Spleen (tissue), 11 donors: ENCODE data around the gene GALNT13. TPM values are rescaled to one million over a fixed set of nuclear protein-coding genes. Genes with fewer than 3 reads are reported as not detected.

ENCODE experiments used
- DNase-seq: peaks from one replicate; pipeline ENCODE4 v3.0.0-alpha.2; 2020
- H3K27ac ChIP-seq, 8 donors: fragments of 200-600 bp; sonication (generic) in 7 of 8; 1 replicate in 4 of 8; 2 replicates in 4 of 8; pipeline versions ENCODE4 v1.5.0 to v1.8.0; 2016 to 2021; ENCODE audit warnings: inconsistent platforms in 4 of 8, mild to moderate bottlenecking in 4 of 8, moderate library complexity in 1 of 8
- H3K27me3 ChIP-seq, 7 donors: fragments of 200-600 bp; sonication (generic) in 6 of 7; replicated peaks in 1 of 7; 1 replicate in 4 of 7; 2 replicates in 3 of 7; pipeline versions ENCODE4 v1.5.0 to v1.8.0; 2016 to 2021; ENCODE audit warnings: inconsistent platforms in 3 of 7, mild to moderate bottlenecking in 1 of 7
- H3K36me3 ChIP-seq, 6 donors: fragments of 200-600 bp; sonication (generic) in 5 of 6; 1 replicate in 4 of 6; 2 replicates in 2 of 6; pipeline versions ENCODE4 v1.5.0 to v1.8.0; 2016 to 2021; ENCODE audit warnings: inconsistent platforms in 2 of 6
- H3K4me1 ChIP-seq, 6 donors: fragments of 200-600 bp; sonication (generic) in 5 of 6; 1 replicate in 3 of 6; 2 replicates in 3 of 6; pipeline versions ENCODE4 v1.5.0 to v1.8.0; 2016 to 2021; ENCODE audit warnings: inconsistent platforms in 3 of 6
- H3K4me3 ChIP-seq, 8 donors: fragments of 200-600 bp; sonication (generic) in 7 of 8; 1 replicate in 4 of 8; 2 replicates in 4 of 8; pipeline versions ENCODE4 v1.5.0 to v1.8.0; 2016 to 2021; ENCODE audit warnings: inconsistent platforms in 4 of 8, mild to moderate bottlenecking in 4 of 8, moderate library complexity in 2 of 8
- H3K9me3 ChIP-seq, 8 donors: fragments of 200-600 bp; sonication (generic) in 7 of 8; 1 replicate in 4 of 8; 2 replicates in 4 of 8; pipeline versions ENCODE4 v1.5.0 to v1.8.0; 2016 to 2021; ENCODE audit warnings: inconsistent platforms in 4 of 8
- CTCF ChIP-seq, 11 experiments: fragments of 200-600 bp in 7 of 11; fragments of 450-650 bp in 4 of 11; sonication (generic) in 4 of 11; IDR thresholded peaks in 8 of 11; conservative IDR thresholded peaks in 3 of 11; 1 replicate in 7 of 11; 2 replicates in 4 of 11; pipeline versions ENCODE4 v1.4.0 to v1.8.0; 2016 to 2021; ENCODE audit warnings: antibody characterized with exemption in 11 of 11, inconsistent platforms in 4 of 11, mild to moderate bottlenecking in 1 of 11
- POLR2A ChIP-seq, 3 donors: fragments of 450-650 bp; IDR thresholded peaks; one replicate each; pipeline ENCODE4 v1.5.1; 2017; ENCODE audit warnings: antibody characterized with exemption in 3 of 3, mild to moderate bottlenecking in 1 of 3
- POLR2AphosphoS5 ChIP-seq, 3 donors: sonication (generic); formaldehyde crosslinking; IDR thresholded peaks; one replicate each; pipeline ENCODE4 v1.5.1; 2017; ENCODE audit warnings: antibody characterized with exemption in 3 of 3
- WGBS, 5 donors: extraction: QIAGEN DNeasy Blood & Tissue Kit in 3 of 5; methylation state at CpG; one replicate each; pipeline versions ENCODE4 v1.1.5 to v1.1.7; 2013 to 2018; 5-methylcytosine and 5-hydroxymethylcytosine counted together
- intact Hi-C: fragments of 100-400 bp; cut with DNase I; formaldehyde crosslinking; loops from one replicate; pipeline ENCODE4 v1.15.0; 2023; ENCODE audit warnings: low total_unique reads
- polyA plus RNA-seq, 3 donors: library from polyadenylated mRNA; stranded (reverse); fragments of 200-250 nt; gene quantifications; one replicate each; pipeline ENCODE4 v1.2.1, GENCODE V29; 2013
- total RNA-seq, 7 donors: library from RNA; depleted of rRNA in 3 of 7; stranded (reverse); fragments of >200 nt in 3 of 7; fragmentation: NEBNext Ultra II Directional in 4 of 7; extraction: Animal tissue kit (Norgen Biotek cat#: 25700) in 4 of 7; gene quantifications; one replicate each; pipeline versions ENCODE4 v1.1.0 to v1.2.1, GENCODE V29; 2016 to 2021
- donor health status: healthy with polysubstance abuse.
- donor health status: DM: no; HTN: no; CAD: no; lungs with moderate emphysema.
- donor health status: DM: no; HTN: no; CAD: no.
- donor health status: Bipolar disorder and iron deficiency.
- donor health status: healthy.
- donor health status: DM: no; HTN: no; CAD: no.
- donor health status: DM: yes; HTN: yes; CAD: no.

Gene GALNT13
- total and polyA plus RNA-seq, 10 donors, result 0.02 to 0.61 (median 0.11) TPM; not detected in 6

- intact Hi-C loops, result no loop called here
- no peaks in the 10 kb centered on the region for H3K27me3 ChIP-seq
- H3K36me3 ChIP-seq, result no peaks in the 10 kb centered on the region
- no peak overlapping the region for H3K27ac ChIP-seq
- TF ChIP-seq POLR2AphosphoS5 (IDR thresholded peaks at IDR 0.05), result no peak
- no peak for TF ChIP-seq POLR2A (IDR thresholded peaks at IDR 0.05)
- no peak for TF ChIP-seq CTCF (IDR thresholded peaks at IDR 0.05 in 8 of 11, conservative IDR thresholded peaks at IDR 0.05 in 3 of 11)
- no peak for DNase-seq
- H3K4me3 ChIP-seq, result no peak overlapping the region
- H3K9me3 ChIP-seq, result no peaks in the 10 kb centered on the region
- no peaks in the 10 kb centered on the region for H3K4me1 ChIP-seq
- 64 to 88% (median 73%) methylated on average over 3 of the region's 3 CpGs for WGBS, 5 donors
Observed at GRCh38 chr2:153940511-153940910, 68.8 kb downstream of the GALNT13 start.

DNA sequence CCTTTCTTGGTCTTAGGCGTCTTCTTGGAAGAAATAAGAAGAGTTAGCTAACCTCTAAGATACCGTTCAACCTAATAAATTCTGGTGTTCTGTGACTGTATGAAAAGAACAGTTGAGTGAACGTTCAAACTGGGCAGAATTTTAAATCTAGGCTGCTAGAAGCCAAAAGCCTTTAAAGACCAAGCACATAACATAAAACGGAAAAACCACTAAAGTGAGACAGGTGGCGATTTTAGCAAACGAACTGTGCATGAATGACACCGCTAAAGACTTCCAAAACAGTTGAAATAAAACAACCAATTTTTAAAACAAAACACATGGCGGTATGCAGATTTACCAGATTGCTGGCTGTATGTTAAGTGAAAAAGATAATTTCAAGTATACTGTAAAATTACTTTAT lies 73.1 kb downstream of the GALNT13 start:
- H3K36me3 ChIP-seq, result no peaks in the 10 kb centered on the region
- H3K27ac ChIP-seq, result no peak overlapping the region
- H3K4me3 ChIP-seq, result no peak overlapping the region
- DNase-seq, result no peak
- H3K4me1 ChIP-seq, result no peaks in the 10 kb centered on the region
- no peaks in the 10 kb centered on the region for H3K27me3 ChIP-seq
- H3K9me3 ChIP-seq, result peaks cover 0 to 7% (median 0%) of the 10 kb centered on the region in 8 donors
- WGBS, 5 donors, result 80 to 88% (median 83%) methylated on average over 8 of the region's 8 CpGs
- intact Hi-C loops, result no loop called here
- TF ChIP-seq CTCF (IDR thresholded peaks at IDR 0.05 in 8 of 11, conservative IDR thresholded peaks at IDR 0.05 in 3 of 11) (no peak), POLR2AphosphoS5 (IDR thresholded peaks at IDR 0.05) (no peak), POLR2A (IDR thresholded peaks at IDR 0.05) (no peak)

- no peaks in the 10 kb centered on the region for H3K27me3 ChIP-seq
- peaks cover 0 to 7% (median 0%) of the 10 kb centered on the region in 8 donors for H3K9me3 ChIP-seq
- intact Hi-C loops, result no loop called here
- no peak overlapping the region for H3K27ac ChIP-seq
- TF ChIP-seq CTCF (IDR thresholded peaks at IDR 0.05 in 8 of 11, conservative IDR thresholded peaks at IDR 0.05 in 3 of 11) (no peak), POLR2A (IDR thresholded peaks at IDR 0.05) (no peak), POLR2AphosphoS5 (IDR thresholded peaks at IDR 0.05) (no peak)
- H3K4me3 ChIP-seq, result no peak overlapping the region
- no peaks in the 10 kb centered on the region for H3K4me1 ChIP-seq
- no peaks in the 10 kb centered on the region for H3K36me3 ChIP-seq
- DNase-seq, result no peak
Observed at GRCh38 chr2:153946036-153946435, 74.3 kb downstream of the GALNT13 start.

DNA sequence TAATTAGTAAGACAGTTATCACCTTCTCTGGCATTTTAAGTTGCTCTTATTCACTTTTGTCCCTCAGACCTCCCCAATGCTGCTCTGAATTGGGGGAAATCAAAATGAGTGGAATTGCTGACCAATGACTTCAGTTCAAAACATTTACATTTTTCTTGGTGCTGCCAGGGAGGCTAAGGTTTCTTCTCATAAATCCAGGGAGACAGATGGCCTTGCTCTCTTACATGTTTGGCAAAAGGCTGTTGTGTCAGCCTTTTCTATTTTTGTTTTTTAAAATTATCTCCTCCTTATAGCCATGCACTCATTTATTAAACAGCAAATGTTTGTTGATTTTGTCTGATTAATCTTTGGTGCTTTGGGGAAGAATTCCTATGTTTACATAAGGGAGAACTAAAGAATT lies 82.0 kb downstream of the GALNT13 start:
- intact Hi-C loops, result no loop called here
- H3K4me3 ChIP-seq, result no peak overlapping the region

More for the DNA sequence above, 82.0 kb downstream of the GALNT13 start:
- Histone ChIP-seq H3K9me3 (peaks cover 0 to 13% (median 0%) of the 10 kb centered on the region in 8 donors), H3K4me1 (no peaks in the 10 kb centered on the region), H3K27me3 (no peaks in the 10 kb centered on the region), H3K36me3 (no peaks in the 10 kb centered on the region), H3K27ac (no peak overlapping the region)
- no peak for DNase-seq
- TF ChIP-seq CTCF (IDR thresholded peaks at IDR 0.05 in 8 of 11, conservative IDR thresholded peaks at IDR 0.05 in 3 of 11) (no peak), POLR2A (IDR thresholded peaks at IDR 0.05) (no peak), POLR2AphosphoS5 (IDR thresholded peaks at IDR 0.05) (no peak)
